Stimulated activated memory B cell treated with anti-CD40 and anti-IgM and Interleukin-4, amounts not matched to agents 10 μg/mL and 1 μg/mL and 100 μg/mL, for 72 hours (primary cell): ENCODE measurements around the gene UNC79.
"Not testable (repeated sequence)": the region's sequence is repeated elsewhere in the genome, so short reads cannot be mapped to it uniquely, and the experiment has no call there.

Experiments used
- ATAC-seq: fragments of 150-1000 bp; cut with Tn5 transposase; 2 replicates; pipeline ENCODE4 v1.10.0; 2021
- H3K27ac Mint-ChIP-seq: one replicate; pipeline ENCODE4 v1.8.0; 2022; ENCODE audit warnings: mild to moderate bottlenecking, mixed read lengths
- H3K27me3 Mint-ChIP-seq: one replicate; pipeline ENCODE4 v1.8.0; 2022; ENCODE audit warnings: mixed read lengths
- H3K36me3 Mint-ChIP-seq: one replicate; pipeline ENCODE4 v1.8.0; 2022; ENCODE audit warnings: mixed read lengths
- H3K4me1 Mint-ChIP-seq: one replicate; pipeline ENCODE4 v1.8.0; 2022; ENCODE audit warnings: mixed read lengths
- H3K4me3 Mint-ChIP-seq: one replicate; pipeline ENCODE4 v1.8.0; 2022; ENCODE audit warnings: mild to moderate bottlenecking, moderate library complexity, mixed read lengths
- H3K9me3 Mint-ChIP-seq: one replicate; pipeline ENCODE4 v1.8.0; 2022; ENCODE audit warnings: mixed read lengths

The UNC79 gene

GRCh38 chr14:93430315-93431035 is at the start of gene UNC79:
Gene UNC79, plus strand, starts transcription at chr14:93430939. Its CDS starts 91 bp downstream, at chr14:93431030.
- ATAC-seq = no peak
- Mint-ChIP-seq H3K4me1 (peaks cover 5% of the 10 kb centered on the region), H3K4me3 (no peak within 1 kb of the TSS), H3K9me3 (peaks cover 20% of the 10 kb centered on the region), H3K27me3 (peaks cover 37% of the 10 kb centered on the region), H3K27ac (no peak within 1 kb of the TSS), H3K36me3 (no peaks in the 10 kb centered on the region)

- Mint-ChIP-seq H3K27ac (peak overlapping the region; percentile 67), H3K36me3 (no peaks in the 10 kb centered on the region), H3K4me3 (no peak overlapping the region), H3K4me1 (peaks cover 38% of the 10 kb centered on the region), H3K27me3 (no peaks in the 10 kb centered on the region), H3K9me3 (peaks cover 7% of the 10 kb centered on the region)
- peak; percentile 68 for ATAC-seq
Observed at GRCh38 chr14:93381644-93382043, 49.1 kb upstream of the UNC79 start.

GRCh38 chr14:93384256-93384655 is 46.5 kb upstream of the UNC79 start:
- H3K36me3 Mint-ChIP-seq, H3K27ac Mint-ChIP-seq, H3K4me3 Mint-ChIP-seq, ATAC-seq, H3K9me3 Mint-ChIP-seq, H3K27me3 Mint-ChIP-seq: not testable (repeated sequence)
- H3K4me1 Mint-ChIP-seq = peaks cover 24% of the 10 kb centered on the region

- ATAC-seq = peak; percentile 67
- Mint-ChIP-seq H3K27me3 (peaks cover 4% of the 10 kb centered on the region), H3K27ac (no peak overlapping the region), H3K4me3 (no peak overlapping the region), H3K9me3 (peaks cover 20% of the 10 kb centered on the region), H3K36me3 (peaks cover 20% of the 10 kb centered on the region), H3K4me1 (peaks cover 11% of the 10 kb centered on the region)
Observed at GRCh38 chr14:93395231-93395630, 35.5 kb upstream of the UNC79 start.

- Mint-ChIP-seq H3K27ac (no peak overlapping the region), H3K4me1 (peaks cover 11% of the 10 kb centered on the region), H3K9me3 (peaks cover 20% of the 10 kb centered on the region), H3K36me3 (peaks cover 20% of the 10 kb centered on the region), H3K4me3 (no peak overlapping the region), H3K27me3 (peaks cover 14% of the 10 kb centered on the region)
- ATAC-seq = no peak
Observed at GRCh38 chr14:93396456-93396855, 34.3 kb upstream of the UNC79 start.

GRCh38 chr14:93398491-93398890 is 32.2 kb upstream of the UNC79 start:
- Mint-ChIP-seq H3K27me3 (peaks cover 14% of the 10 kb centered on the region), H3K4me3 (no peak overlapping the region), H3K36me3 (peaks cover 20% of the 10 kb centered on the region), H3K27ac (no peak overlapping the region), H3K9me3 (peaks cover 20% of the 10 kb centered on the region), H3K4me1 (peaks cover 11% of the 10 kb centered on the region)
- ATAC-seq = no peak

- Mint-ChIP-seq H3K27me3 (peaks cover 14% of the 10 kb centered on the region), H3K9me3 (peaks cover 8% of the 10 kb centered on the region), H3K4me1 (no peaks in the 10 kb centered on the region), H3K27ac (no peak overlapping the region), H3K36me3 (peaks cover 7% of the 10 kb centered on the region), H3K4me3 (no peak overlapping the region)
- ATAC-seq = no peak
Observed at GRCh38 chr14:93402951-93403350, 27.8 kb upstream of the UNC79 start.

GRCh38 chr14:93410021-93410420 is 20.7 kb upstream of the UNC79 start:
- H3K4me3 Mint-ChIP-seq = no peak overlapping the region
- H3K27me3 Mint-ChIP-seq = no peaks in the 10 kb centered on the region
- no peak overlapping the region for H3K27ac Mint-ChIP-seq
- peak; percentile 58 for ATAC-seq
- no peaks in the 10 kb centered on the region for H3K4me1 Mint-ChIP-seq
- peaks cover 4% of the 10 kb centered on the region for H3K36me3 Mint-ChIP-seq
- peaks cover 5% of the 10 kb centered on the region for H3K9me3 Mint-ChIP-seq

GRCh38 chr14:93410893-93411292 is 19.8 kb upstream of the UNC79 start:
- H3K27me3 Mint-ChIP-seq = no peaks in the 10 kb centered on the region
- no peak for ATAC-seq
- no peak overlapping the region for H3K4me3 Mint-ChIP-seq
- no peak overlapping the region for H3K27ac Mint-ChIP-seq
- peaks cover 4% of the 10 kb centered on the region for H3K36me3 Mint-ChIP-seq
- H3K9me3 Mint-ChIP-seq = peaks cover 5% of the 10 kb centered on the region
- no peaks in the 10 kb centered on the region for H3K4me1 Mint-ChIP-seq

GRCh38 chr14:93425136-93425535 is 5.6 kb upstream of the UNC79 start:
- H3K27ac Mint-ChIP-seq = not testable (repeated sequence)

GRCh38 chr14:93426750-93427149 is 4.0 kb upstream of the UNC79 start:
- H3K9me3 Mint-ChIP-seq = peaks cover 24% of the 10 kb centered on the region
- H3K4me3 Mint-ChIP-seq = no peak overlapping the region
- peaks cover 5% of the 10 kb centered on the region for H3K4me1 Mint-ChIP-seq
- H3K36me3 Mint-ChIP-seq = no peaks in the 10 kb centered on the region
- H3K27ac Mint-ChIP-seq = no peak overlapping the region
- no peak for ATAC-seq
- H3K27me3 Mint-ChIP-seq = peaks cover 24% of the 10 kb centered on the region

More at GRCh38 chr14:93425136-93425535, 5.6 kb upstream of the UNC79 start:
- Mint-ChIP-seq H3K27me3 (peaks cover 10% of the 10 kb centered on the region), H3K9me3 (peaks cover 31% of the 10 kb centered on the region)
- H3K4me1 Mint-ChIP-seq, ATAC-seq, H3K4me3 Mint-ChIP-seq, H3K36me3 Mint-ChIP-seq: not testable (repeated sequence)

- H3K27me3 Mint-ChIP-seq = peaks cover 37% of the 10 kb centered on the region
- H3K4me3 Mint-ChIP-seq = no peak overlapping the region
- H3K27ac Mint-ChIP-seq = no peak overlapping the region
- peaks cover 18% of the 10 kb centered on the region for H3K9me3 Mint-ChIP-seq
- H3K4me1 Mint-ChIP-seq = peaks cover 5% of the 10 kb centered on the region
- ATAC-seq = no peak
- no peaks in the 10 kb centered on the region for H3K36me3 Mint-ChIP-seq
Observed at GRCh38 chr14:93431036-93431670, 414 bp downstream of the UNC79 start.

GRCh38 chr14:93454224-93454623 is 23.5 kb downstream of the UNC79 start:
- ATAC-seq = no peak
- Mint-ChIP-seq H3K4me3 (no peak overlapping the region), H3K27me3 (peaks cover 19% of the 10 kb centered on the region), H3K27ac (no peak overlapping the region), H3K9me3 (peaks cover 7% of the 10 kb centered on the region), H3K4me1 (no peaks in the 10 kb centered on the region), H3K36me3 (no peaks in the 10 kb centered on the region)

- peaks cover 7% of the 10 kb centered on the region for H3K9me3 Mint-ChIP-seq
- ATAC-seq = no peak
- no peaks in the 10 kb centered on the region for H3K4me1 Mint-ChIP-seq
Observed at GRCh38 chr14:93456356-93456755, 25.6 kb downstream of the UNC79 start.

GRCh38 chr14:93458234-93458633 is 27.5 kb downstream of the UNC79 start:
- H3K9me3 Mint-ChIP-seq = peaks cover 7% of the 10 kb centered on the region

More at GRCh38 chr14:93456356-93456755, 25.6 kb downstream of the UNC79 start:
- Mint-ChIP-seq H3K36me3 (no peaks in the 10 kb centered on the region), H3K4me3 (no peak overlapping the region), H3K27me3 (peaks cover 17% of the 10 kb centered on the region), H3K27ac (no peak overlapping the region)

GRCh38 chr14:93462479-93462878 is 31.7 kb downstream of the UNC79 start:
- Mint-ChIP-seq H3K4me3 (no peak overlapping the region), H3K36me3 (no peaks in the 10 kb centered on the region), H3K4me1 (peaks cover 12% of the 10 kb centered on the region), H3K27me3 (peaks cover 3% of the 10 kb centered on the region), H3K9me3 (no peaks in the 10 kb centered on the region), H3K27ac (no peak overlapping the region)
- no peak for ATAC-seq

More at GRCh38 chr14:93458234-93458633, 27.5 kb downstream of the UNC79 start:
- Mint-ChIP-seq H3K27ac (no peak overlapping the region), H3K27me3 (peaks cover 17% of the 10 kb centered on the region), H3K4me3 (no peak overlapping the region), H3K4me1 (no peaks in the 10 kb centered on the region), H3K36me3 (no peaks in the 10 kb centered on the region)
- no peak for ATAC-seq
